GM12878 (cell line): Measurements from ENCODE around the gene CHERP. TPM values are rescaled to one million over a fixed set of nuclear protein-coding genes. Genes with fewer than 3 reads are reported as not detected.

Experiments used
- ATAC-seq: fragments of 200-7000 bp; cut with Tn5 transposase; 3 replicates; pipeline ENCODE4 v1.9.1; 2020; ENCODE audit warnings: mild to moderate bottlenecking, moderate library complexity
- BruUV-seq: library from RNA; stranded (reverse); fragments of 400-500 nt; replicated peaks from 2 replicates; lab custom pipeline; 2021; lab: Mats Ljungman, UMichigan
- CTCF ChIA-PET: fragments of 300-600 bp; sonication (Branson Sonifier 250); formaldehyde crosslinking; extraction: SDS; loops from one replicate; lab custom pipeline; 2021; ENCODE audit warnings: inconsistent platforms; lab: Yijun Ruan, JAX
- POLR2A ChIA-PET: fragments of 350-600 bp; formaldehyde crosslinking; extraction: SDS; loops from one replicate; lab custom pipeline; 2021; ENCODE audit warnings: inconsistent platforms; lab: Charles Lee
- RAD21 ChIA-PET: fragments of 300-600 bp; sonication (Branson Sonifier 250); formaldehyde crosslinking; loops from one replicate; lab custom pipeline; 2023; ENCODE audit warnings: antibody characterized with exemption; ENCODE audit not compliant: unreplicated experiment; lab: Charles Lee
- SMC1A ChIA-PET: fragments of 300-600 bp; sonication (Branson Sonifier 250); formaldehyde crosslinking; loops from one replicate; lab custom pipeline; 2023; ENCODE audit not compliant: unreplicated experiment, uncharacterized antibody; lab: Charles Lee
- DNase-seq: peaks from one replicate; pipeline ENCODE4 v3.0.0-alpha.2; 2011; ENCODE audit warnings: low read depth, low spot score
- FAIRE-seq: peaks from 3 replicates; lab custom pipeline; 2011; peaks lifted over from hg19 to GRCh38; lab: Jason Lieb, UNC
- H2AFZ ChIP-seq: 2 replicates; pipeline ENCODE4 v1.6.0; 2011; ENCODE audit warnings: low read depth, low read length, control low read depth; ENCODE audit not compliant: control insufficient read depth
- H3K27ac ChIP-seq: 2 replicates; pipeline ENCODE4 v1.5.1; 2011; ENCODE audit warnings: control low read depth; ENCODE audit not compliant: control insufficient read depth, insufficient read depth
- H3K27me3 ChIP-seq, 2 experiments: replicated peaks in 1 of 2; 2 replicates each; pipeline versions ENCODE4 v1.6.0 to v1.6.1; 2011; ENCODE audit warnings: low read length in 1 of 2; ENCODE audit not compliant: control insufficient read depth in 2 of 2, insufficient read depth in 2 of 2
- H3K36me3 ChIP-seq, 2 experiments: 2 replicates each; pipeline ENCODE4 v1.5.1; 2011; ENCODE audit warnings: low read length in 1 of 2; ENCODE audit not compliant: control insufficient read depth in 2 of 2, insufficient read depth in 2 of 2
- H3K4me1 ChIP-seq: 2 replicates; pipeline ENCODE4 v1.6.1; 2011; ENCODE audit warnings: mild to moderate bottlenecking, low read length, moderate library complexity, mixed read lengths; ENCODE audit not compliant: control insufficient read depth, insufficient read depth
- H3K4me2 ChIP-seq: 2 replicates; pipeline ENCODE4 v1.6.0; 2011; ENCODE audit warnings: control low read depth; ENCODE audit not compliant: control insufficient read depth, insufficient read depth
- H3K4me3 ChIP-seq: fragments of 200-600 bp; sonication (generic); 2 replicates; pipeline ENCODE4 v1.5.1; 2016
- H3K79me2 ChIP-seq: 2 replicates; pipeline ENCODE4 v1.6.0; 2011; ENCODE audit warnings: low read length; ENCODE audit not compliant: control insufficient read depth, insufficient read depth
- H3K9ac ChIP-seq: 2 replicates; pipeline ENCODE4 v1.8.0; 2011; ENCODE audit warnings: low read length, control low read depth, mixed read lengths; ENCODE audit not compliant: control insufficient read depth, insufficient read depth
- H3K9me3 ChIP-seq: replicated peaks from 3 replicates; pipeline ENCODE4 v1.5.1; 2011; ENCODE audit warnings: mild to moderate bottlenecking, low read length; ENCODE audit not compliant: control insufficient read depth, insufficient read depth
- H4K20me1 ChIP-seq: 2 replicates; pipeline ENCODE4 v1.6.0; 2011; ENCODE audit not compliant: control insufficient read depth, insufficient read depth
- GATAD2B ChIP-seq: fragments of 450-650 bp; conservative IDR thresholded peaks from 2 replicates; pipeline ENCODE4 v1.6.1; 2017; ENCODE audit warnings: low read depth, mild to moderate bottlenecking, moderate library complexity
- JUNB ChIP-seq: IDR thresholded peaks from 2 replicates; pipeline ENCODE4 v1.6.1; 2016; ENCODE audit warnings: antibody characterized with exemption, mild to moderate bottlenecking
- NBN ChIP-seq: fragments of 450-650 bp; IDR thresholded peaks from 2 replicates; pipeline ENCODE4 v1.6.1; 2016
- NR2C1 ChIP-seq: fragments of 450-650 bp; IDR thresholded peaks from 2 replicates; pipeline ENCODE4 v1.6.1; 2017; ENCODE audit warnings: antibody characterized with exemption, mild to moderate bottlenecking, moderate library complexity
- SMC3 ChIP-seq: IDR thresholded peaks from 2 replicates; pipeline ENCODE4 v1.6.1; 2011; ENCODE audit warnings: low read length, improper control_type of control experiment, borderline replicate concordance
- SRF ChIP-seq, 2 experiments: IDR thresholded peaks; 2 replicates each; pipeline ENCODE4 v1.6.1; 2011; ENCODE audit warnings: low read depth in 2 of 2, low read length in 2 of 2, mild to moderate bottlenecking in 1 of 2, moderate library complexity in 1 of 2
- WGBS: methylation state at CpG from one replicate; pipeline ENCODE4 v1.1.6; 2016; ENCODE audit warnings: low lambda C conversion rate; ENCODE audit not compliant: insufficient replicate concordance, insufficient coverage; ENCODE audit errors: missing lambda C conversion rate; 5-methylcytosine and 5-hydroxymethylcytosine counted together
- in situ Hi-C: fragments of 300-500 bp; cut with MboI; formaldehyde crosslinking; loops from 9 replicates; pipeline ENCODE4 v1.14.3; 2018; ENCODE audit warnings: mixed read lengths
- intact Hi-C: fragments of 100-400 bp; cut with micrococcal nuclease; formaldehyde crosslinking; loops from one replicate; pipeline ENCODE4 v1.14.2; 2022; ENCODE audit not compliant: unreplicated experiment
- polyA plus RNA-seq, 11 experiments: library from polyadenylated mRNA; depleted of rRNA in 4 of 11; unstranded in 6 of 11; stranded (reverse) in 5 of 11; fragments of >200 nt; fragmentation: Nextera tagmentation in 4 of 11; fragmentation: Illumina TruSeq in 1 of 11; extraction: Ambion mirVana in 4 of 11; extraction: Trizol in 1 of 11; gene quantifications; 1 replicate in 1 of 11; 2 replicates in 10 of 11; pipeline versions ENCODE4 v1.2.1 to v1.2.3, GENCODE V29; 2011 to 2016; ENCODE audit warnings: inconsistent platforms in 2 of 11, missing spikeins in 2 of 11, low read depth in 1 of 11
- total RNA-seq, 4 experiments: library from RNA; depleted of rRNA in 3 of 4; stranded (reverse); fragments of >200 nt in 3 of 4; fragmentation: Illumina TruSeq in 1 of 4; extraction: Trizol in 1 of 4; gene quantifications; 2 replicates each; pipeline versions ENCODE4 v1.2.1 to v1.2.3, GENCODE V29; 2013 to 2021
- TF ChIP-seq, protein P1 (sequence below): fragments of 450-650 bp; IDR thresholded peaks from 2 replicates; pipeline ENCODE4 v1.6.1; 2017; ENCODE audit warnings: mild to moderate bottlenecking
- TF ChIP-seq, protein P2 (sequence below): fragments of 450-650 bp; IDR thresholded peaks from 2 replicates; pipeline ENCODE4 v1.6.1; 2017; ENCODE audit warnings: antibody characterized with exemption, mild to moderate bottlenecking, moderate library complexity
- TF ChIP-seq, protein P3 (sequence below): fragments of 450-650 bp; conservative IDR thresholded peaks from 2 replicates; pipeline ENCODE4 v1.6.1; 2017; ENCODE audit warnings: mild to moderate bottlenecking, moderate library complexity
- TF ChIP-seq, protein P4 (sequence below): fragments of 150-350 bp; IDR thresholded peaks from 2 replicates; pipeline ENCODE4 v1.6.1; 2016; ENCODE audit warnings: low read depth, low read length

Gene CHERP
- total and polyA plus RNA-seq, 10 of the 15 experiments (the other 5 are each of a cell fraction or from before 2014, with no cell fraction given) = 0.66 to 65.3 (median 12.2) TPM

DNA sequence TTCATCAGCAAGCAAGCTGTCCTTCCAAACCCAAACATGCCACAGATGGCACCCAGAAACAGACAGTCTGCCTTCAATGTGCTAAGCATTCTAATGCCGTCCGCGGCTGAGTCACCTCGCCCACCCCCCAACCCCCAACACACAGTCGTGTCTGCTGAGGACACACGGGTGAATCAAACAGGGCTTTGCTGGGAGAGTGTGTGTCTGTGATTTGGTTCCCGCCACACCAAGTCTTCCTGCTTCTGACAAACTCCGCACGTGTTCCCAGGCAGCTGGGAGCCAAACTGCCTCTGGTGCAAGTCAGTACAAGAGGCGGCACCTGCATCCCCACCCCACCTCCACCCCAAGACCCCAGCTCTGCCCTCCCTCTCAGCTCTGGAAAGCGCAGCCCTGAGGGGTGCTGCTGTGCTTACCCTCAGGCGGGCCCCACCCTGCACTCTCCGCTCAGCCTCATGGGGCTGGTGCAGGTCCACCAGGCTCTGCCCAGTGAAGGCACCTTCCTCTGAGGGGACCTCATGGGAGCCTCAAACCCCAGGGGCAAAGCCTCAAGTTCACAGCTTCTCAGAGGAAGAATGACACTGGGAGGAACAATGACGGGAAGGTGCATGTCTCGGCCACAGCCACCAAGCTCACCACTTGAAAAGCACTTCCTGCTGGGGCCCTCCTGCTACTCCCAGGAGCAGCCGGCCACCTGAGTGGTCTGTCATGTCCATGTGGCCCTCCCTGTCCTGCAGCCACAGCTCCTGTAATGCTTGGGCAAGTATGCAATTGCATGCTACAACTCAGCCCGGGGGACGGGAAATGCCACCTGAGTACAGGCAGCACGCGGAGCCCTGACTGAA is 45.0 kb upstream of the CHERP start:
- FAIRE-seq = no peak
- SMC1A ChIA-PET = interaction anchor here (0.6 to 10.9 kb wide), 22 partner anchors 7 to 145 kb away, joined by 3 to 164 read pairs (median 4); partner anchors contain the start of genes MED26, SLC35E1, SMIM7 and TMEM38A
- no peaks in the 10 kb centered on the region for H4K20me1 ChIP-seq
- TF ChIP-seq, protein P1, sequence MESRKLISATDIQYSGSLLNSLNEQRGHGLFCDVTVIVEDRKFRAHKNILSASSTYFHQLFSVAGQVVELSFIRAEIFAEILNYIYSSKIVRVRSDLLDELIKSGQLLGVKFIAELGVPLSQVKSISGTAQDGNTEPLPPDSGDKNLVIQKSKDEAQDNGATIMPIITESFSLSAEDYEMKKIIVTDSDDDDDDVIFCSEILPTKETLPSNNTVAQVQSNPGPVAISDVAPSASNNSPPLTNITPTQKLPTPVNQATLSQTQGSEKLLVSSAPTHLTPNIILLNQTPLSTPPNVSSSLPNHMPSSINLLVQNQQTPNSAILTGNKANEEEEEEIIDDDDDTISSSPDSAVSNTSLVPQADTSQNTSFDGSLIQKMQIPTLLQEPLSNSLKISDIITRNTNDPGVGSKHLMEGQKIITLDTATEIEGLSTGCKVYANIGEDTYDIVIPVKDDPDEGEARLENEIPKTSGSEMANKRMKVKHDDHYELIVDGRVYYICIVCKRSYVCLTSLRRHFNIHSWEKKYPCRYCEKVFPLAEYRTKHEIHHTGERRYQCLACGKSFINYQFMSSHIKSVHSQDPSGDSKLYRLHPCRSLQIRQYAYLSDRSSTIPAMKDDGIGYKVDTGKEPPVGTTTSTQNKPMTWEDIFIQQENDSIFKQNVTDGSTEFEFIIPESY = no peak
- TF ChIP-seq SMC3 = peak; percentile 15; the same call in 1 of the 2 replicates
- TF ChIP-seq NBN = peak; percentile 93; the same call in 1 of the 2 replicates
- TF ChIP-seq NR2C1 = no peak
- no peak for TF ChIP-seq JUNB
- TF ChIP-seq, protein P2, sequence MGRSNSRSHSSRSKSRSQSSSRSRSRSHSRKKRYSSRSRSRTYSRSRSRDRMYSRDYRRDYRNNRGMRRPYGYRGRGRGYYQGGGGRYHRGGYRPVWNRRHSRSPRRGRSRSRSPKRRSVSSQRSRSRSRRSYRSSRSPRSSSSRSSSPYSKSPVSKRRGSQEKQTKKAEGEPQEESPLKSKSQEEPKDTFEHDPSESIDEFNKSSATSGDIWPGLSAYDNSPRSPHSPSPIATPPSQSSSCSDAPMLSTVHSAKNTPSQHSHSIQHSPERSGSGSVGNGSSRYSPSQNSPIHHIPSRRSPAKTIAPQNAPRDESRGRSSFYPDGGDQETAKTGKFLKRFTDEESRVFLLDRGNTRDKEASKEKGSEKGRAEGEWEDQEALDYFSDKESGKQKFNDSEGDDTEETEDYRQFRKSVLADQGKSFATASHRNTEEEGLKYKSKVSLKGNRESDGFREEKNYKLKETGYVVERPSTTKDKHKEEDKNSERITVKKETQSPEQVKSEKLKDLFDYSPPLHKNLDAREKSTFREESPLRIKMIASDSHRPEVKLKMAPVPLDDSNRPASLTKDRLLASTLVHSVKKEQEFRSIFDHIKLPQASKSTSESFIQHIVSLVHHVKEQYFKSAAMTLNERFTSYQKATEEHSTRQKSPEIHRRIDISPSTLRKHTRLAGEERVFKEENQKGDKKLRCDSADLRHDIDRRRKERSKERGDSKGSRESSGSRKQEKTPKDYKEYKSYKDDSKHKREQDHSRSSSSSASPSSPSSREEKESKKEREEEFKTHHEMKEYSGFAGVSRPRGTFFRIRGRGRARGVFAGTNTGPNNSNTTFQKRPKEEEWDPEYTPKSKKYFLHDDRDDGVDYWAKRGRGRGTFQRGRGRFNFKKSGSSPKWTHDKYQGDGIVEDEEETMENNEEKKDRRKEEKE = no peak
- TF ChIP-seq, protein P3, sequence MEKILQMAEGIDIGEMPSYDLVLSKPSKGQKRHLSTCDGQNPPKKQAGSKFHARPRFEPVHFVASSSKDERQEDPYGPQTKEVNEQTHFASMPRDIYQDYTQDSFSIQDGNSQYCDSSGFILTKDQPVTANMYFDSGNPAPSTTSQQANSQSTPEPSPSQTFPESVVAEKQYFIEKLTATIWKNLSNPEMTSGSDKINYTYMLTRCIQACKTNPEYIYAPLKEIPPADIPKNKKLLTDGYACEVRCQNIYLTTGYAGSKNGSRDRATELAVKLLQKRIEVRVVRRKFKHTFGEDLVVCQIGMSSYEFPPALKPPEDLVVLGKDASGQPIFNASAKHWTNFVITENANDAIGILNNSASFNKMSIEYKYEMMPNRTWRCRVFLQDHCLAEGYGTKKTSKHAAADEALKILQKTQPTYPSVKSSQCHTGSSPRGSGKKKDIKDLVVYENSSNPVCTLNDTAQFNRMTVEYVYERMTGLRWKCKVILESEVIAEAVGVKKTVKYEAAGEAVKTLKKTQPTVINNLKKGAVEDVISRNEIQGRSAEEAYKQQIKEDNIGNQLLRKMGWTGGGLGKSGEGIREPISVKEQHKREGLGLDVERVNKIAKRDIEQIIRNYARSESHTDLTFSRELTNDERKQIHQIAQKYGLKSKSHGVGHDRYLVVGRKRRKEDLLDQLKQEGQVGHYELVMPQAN = peak; percentile 52; the same call in 1 of the 2 replicates
- no peak for TF ChIP-seq SRF (IDR thresholded peaks at IDR 0.05; ENCODE audit: low read depth in 2 of 2, low read length in 2 of 2)
- TF ChIP-seq, protein P4, sequence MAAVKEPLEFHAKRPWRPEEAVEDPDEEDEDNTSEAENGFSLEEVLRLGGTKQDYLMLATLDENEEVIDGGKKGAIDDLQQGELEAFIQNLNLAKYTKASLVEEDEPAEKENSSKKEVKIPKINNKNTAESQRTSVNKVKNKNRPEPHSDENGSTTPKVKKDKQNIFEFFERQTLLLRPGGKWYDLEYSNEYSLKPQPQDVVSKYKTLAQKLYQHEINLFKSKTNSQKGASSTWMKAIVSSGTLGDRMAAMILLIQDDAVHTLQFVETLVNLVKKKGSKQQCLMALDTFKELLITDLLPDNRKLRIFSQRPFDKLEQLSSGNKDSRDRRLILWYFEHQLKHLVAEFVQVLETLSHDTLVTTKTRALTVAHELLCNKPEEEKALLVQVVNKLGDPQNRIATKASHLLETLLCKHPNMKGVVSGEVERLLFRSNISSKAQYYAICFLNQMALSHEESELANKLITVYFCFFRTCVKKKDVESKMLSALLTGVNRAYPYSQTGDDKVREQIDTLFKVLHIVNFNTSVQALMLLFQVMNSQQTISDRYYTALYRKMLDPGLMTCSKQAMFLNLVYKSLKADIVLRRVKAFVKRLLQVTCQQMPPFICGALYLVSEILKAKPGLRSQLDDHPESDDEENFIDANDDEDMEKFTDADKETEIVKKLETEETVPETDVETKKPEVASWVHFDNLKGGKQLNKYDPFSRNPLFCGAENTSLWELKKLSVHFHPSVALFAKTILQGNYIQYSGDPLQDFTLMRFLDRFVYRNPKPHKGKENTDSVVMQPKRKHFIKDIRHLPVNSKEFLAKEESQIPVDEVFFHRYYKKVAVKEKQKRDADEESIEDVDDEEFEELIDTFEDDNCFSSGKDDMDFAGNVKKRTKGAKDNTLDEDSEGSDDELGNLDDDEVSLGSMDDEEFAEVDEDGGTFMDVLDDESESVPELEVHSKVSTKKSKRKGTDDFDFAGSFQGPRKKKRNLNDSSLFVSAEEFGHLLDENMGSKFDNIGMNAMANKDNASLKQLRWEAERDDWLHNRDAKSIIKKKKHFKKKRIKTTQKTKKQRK = no peak
- TF ChIP-seq GATAD2B = peak; percentile 100

More for the DNA sequence above, 45.0 kb upstream of the CHERP start:
- ChIA-PET POLR2A (interaction anchor here (0.5 to 13.1 kb wide), 22 partner anchors 8 to 1584 kb away, joined by 3 to 220 read pairs (median 4); partner anchors contain the start of genes C19orf44, CALR3, CHERP and MED26), CTCF (interaction anchor here (1.0 to 9.8 kb wide), 11 partner anchors 13 to 443 kb away, joined by 3 to 83 read pairs (median 4); partner anchors contain the start of gene MED26), RAD21 (interaction anchor here (0.5 to 11.3 kb wide), 24 partner anchors 10 to 538 kb away, joined by 3 to 169 read pairs (median 6); partner anchors contain the start of genes C19orf44, CALR3, CHERP and MED26)
- 2% methylated on average over 20 of the region's 20 CpGs for WGBS
- BruUV-seq = no TSS peak
- peaks cover 96% of the 10 kb centered on the region for H3K79me2 ChIP-seq
- in situ Hi-C loops (loop anchor here (5.0 to 25.0 kb wide), 2 partner anchors 40 to 2000 kb away; partner anchors contain the start of genes CLEC17A and MED26), intact Hi-C loops (loop anchor here (2.0 to 5.0 kb wide), 4 partner anchors 42 to 510 kb away; partner anchors contain the start of genes HSH2D, MED26, SMIM7 and TMEM38A)
- H3K27ac ChIP-seq = peak overlapping the region; percentile 99
- H3K9ac ChIP-seq = peak overlapping the region; percentile 99
- no peaks in the 10 kb centered on the region for H3K9me3 ChIP-seq
- peak overlapping the region; percentile 100 for H3K4me2 ChIP-seq
- DNase-seq (peak; percentile 84), ATAC-seq (peak; percentile 25)
- peak overlapping the region; percentile 72 for H3K4me3 ChIP-seq
- peaks cover 2 to 6% of the 10 kb centered on the region in 2 experiments; a peak in 2 of 4 replicates for H3K36me3 ChIP-seq
- no peaks in the 10 kb centered on the region for H3K27me3 ChIP-seq
- H2AFZ ChIP-seq = no peak overlapping the region
- H3K4me1 ChIP-seq = peaks cover 66% of the 10 kb centered on the region
